Loucy (cell line): ENCODE measurements around the gene FLRT1.

Source experiments
- CTCF ChIP-seq: fragments of 200-600 bp; sonication (generic); conservative IDR thresholded peaks from 2 replicates; pipeline ENCODE4 v1.5.1; 2014; ENCODE audit warnings: mild to moderate bottlenecking, antibody characterized with exemption, low read length
- EZH2phosphoT487 ChIP-seq: fragments of 200-600 bp; IDR thresholded peaks from 2 replicates; pipeline ENCODE4 v1.6.1; 2018; ENCODE audit warnings: antibody characterized with exemption, mild to moderate bottlenecking, moderate library complexity, borderline replicate concordance

GRCh38 chr11:63991558-63991957, 44.2 kb upstream of the FLRT1 start:
- no peak for TF ChIP-seq CTCF
- no peak for TF ChIP-seq EZH2phosphoT487
